ENCODE results near the gene ROR2. TPM values are rescaled to one million over a fixed set of nuclear protein-coding genes. Genes with fewer than 3 reads are reported as not detected.

The ROR2 gene
- total and polyA plus RNA-seq, 2 of the 13 experiments (the other 11 are each of a cell fraction or from before 2014, with no cell fraction given): not detected

GRCh38 chr9:91724068-91724440 is 226.0 kb downstream of the ROR2 start (continued):
- TF ChIP-seq ZNF737 (CRISPR knock-in tag; IDR thresholded peaks at IDR 0.05; ENCODE audit: borderline replicate concordance) (no peak), MXI1 (IDR thresholded peaks at IDR 0.05; ENCODE audit: borderline replicate concordance, low read depth, low read length) (no peak), ZNF879 (CRISPR knock-in tag; IDR thresholded peaks at IDR 0.05) (no peak), ZZZ3 (CRISPR knock-in tag; IDR thresholded peaks at IDR 0.05; ENCODE audit: borderline replicate concordance) (no peak), ZNF274 (CRISPR knock-in tag; IDR thresholded peaks at IDR 0.05) (no peak), MEF2D (CRISPR knock-in tag; IDR thresholded peaks at IDR 0.05) (no peak), ZNF354B (CRISPR knock-in tag; IDR thresholded peaks at IDR 0.05) (no peak), ATM (IDR thresholded peaks at IDR 0.05; ENCODE audit: borderline replicate concordance) (no peak), LCORL (IDR thresholded peaks at IDR 0.05) (no peak), LCORL (CRISPR knock-in tag; IDR thresholded peaks at IDR 0.05) (no peak)

GRCh38 chr9:91723420-91724067 is 226.5 kb downstream of the ROR2 start:
- FAIRE-seq (no peak), ATAC-seq (no peak), DNase-seq (ENCODE audit: low spot score) (no peak)
- H3K9me3 ChIP-seq (ENCODE audit: low read length): no peaks in the 10 kb centered on the region
- no peaks in the 10 kb centered on the region for H3K79me2 ChIP-seq (ENCODE audit: insufficient read depth, low read length)
- in situ Hi-C loops (cut with HindIII; ENCODE audit: extremely low pct_ligation_motif_present, low pct_unique_long_range_greater_than_20kb): no loop called here
- POLR2A ChIA-PET: no interaction called here
- H3K36me3 ChIP-seq (replicated peaks in 1 of 2; ENCODE audit: control insufficient read depth in 1 of 2, insufficient read depth in 2 of 2, low read length in 2 of 2): no peaks in the 10 kb centered on the region
- H3K4me3 ChIP-seq (replicated peaks in 1 of 3; ENCODE audit: insufficient read depth in 1 of 3, low read depth in 2 of 3, low read length in 3 of 3): no peak overlapping the region
- H3K27me3 ChIP-seq (ENCODE audit: control insufficient read depth in 1 of 2, insufficient read depth in 2 of 2, low read length in 2 of 2): peaks cover 5 to 29% of the 10 kb centered on the region in 2 experiments; a peak in 4 of 5 replicates
- BruUV-seq (replicated peaks): no TSS peak
- intact Hi-C loops (cut with micrococcal nuclease; ENCODE audit: unreplicated experiment): no loop called here
- H3K9ac ChIP-seq (ENCODE audit: insufficient read depth, low read depth, low read length): no peak overlapping the region
- no peak overlapping the region for H3K4me2 ChIP-seq (ENCODE audit: low read depth, low read length)
- CTCF ChIA-PET (ENCODE audit: low intra/inter-chr PET ratio, low total read pairs): no interaction called here
- H3K27ac ChIP-seq (ENCODE audit: extremely low read length, insufficient read depth, low read length): no peak overlapping the region
- H3K4me1 ChIP-seq (ENCODE audit: insufficient read depth, low read length): 0 out of 2 replicates have a peak, but pooled peaks cover 8% of the 10 kb centered on the region
- TF ChIP-seq CREB1 (IDR thresholded peaks at IDR 0.05): peak; percentile 40; the same call in 1 of the 2 replicates
- no peak for TF ChIP-seq CREB1 (CRISPR knock-in tag; IDR thresholded peaks at IDR 0.05)
- no peak for TF ChIP-seq MEIS1 (CRISPR knock-in tag; IDR thresholded peaks at IDR 0.05; ENCODE audit: borderline replicate concordance)
- no peak for TF ChIP-seq MXI1 (IDR thresholded peaks at IDR 0.05; ENCODE audit: borderline replicate concordance, low read depth, low read length)
- TF ChIP-seq NFIC (IDR thresholded peaks at IDR 0.05; ENCODE audit: low read length): no peak
- TF ChIP-seq ZFP90 (CRISPR knock-in tag; IDR thresholded peaks at IDR 0.05; ENCODE audit: borderline replicate concordance): no peak
- no peak for TF ChIP-seq PPARG (CRISPR knock-in tag; conservative IDR thresholded peaks at IDR 0.05)
- no peak for TF ChIP-seq FOXP4 (CRISPR knock-in tag; IDR thresholded peaks at IDR 0.05)
- TF ChIP-seq ZNF644 (CRISPR knock-in tag; IDR thresholded peaks at IDR 0.05; ENCODE audit: low read depth): no peak
- TF ChIP-seq MLLT10 (CRISPR knock-in tag; IDR thresholded peaks at IDR 0.05): no peak
- no peak overlapping the region for H2AFZ ChIP-seq (ENCODE audit: low read length)
- no peaks in the 10 kb centered on the region for H4K20me1 ChIP-seq (ENCODE audit: insufficient read depth, low read length)
- WGBS (ENCODE audit: low lambda C conversion rate): no CpG with 5 or more reads among the region's 23 CpGs
